Pons (tissue), 1 donor: ENCODE data around the gene GNPAT.

Experiments used
- DNase-seq: peaks from one replicate; pipeline ENCODE4 v3.0.0-alpha.2; 2016; ENCODE audit warnings: low spot score

Gene GNPAT

DNA sequence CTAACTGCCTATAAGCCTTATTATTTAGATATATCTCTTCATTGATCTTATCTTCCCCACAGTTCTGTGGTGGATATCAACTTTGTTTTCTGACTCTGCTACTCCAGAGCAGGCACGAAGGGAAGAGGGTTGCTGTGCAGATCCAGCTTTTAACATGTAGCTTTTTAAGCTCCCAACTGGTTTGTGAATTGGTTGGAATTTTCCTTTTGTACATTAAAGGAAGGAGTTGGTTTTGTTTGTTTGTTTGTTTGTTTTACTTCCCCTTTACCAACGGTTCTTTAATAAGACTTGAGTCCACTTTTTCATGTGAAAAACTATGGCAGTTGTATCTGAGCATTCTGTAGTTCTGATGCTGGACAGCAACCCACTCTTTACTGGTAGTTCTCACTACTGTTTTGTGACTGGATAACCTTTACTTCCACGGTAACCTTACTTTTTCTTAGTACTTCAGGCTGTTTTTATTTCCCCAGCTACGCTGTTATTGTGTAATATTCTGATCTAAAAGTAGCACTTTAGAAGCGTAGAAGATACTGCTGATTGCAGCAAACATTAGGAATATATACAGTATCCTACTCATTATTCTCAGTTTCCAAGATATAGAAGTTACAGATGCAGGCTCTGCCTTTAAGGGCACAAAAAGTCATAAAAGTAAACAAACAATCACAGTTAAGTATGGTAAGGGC lies 1.6 kb downstream of the GNPAT start:
- DNase-seq: no peak

DNA sequence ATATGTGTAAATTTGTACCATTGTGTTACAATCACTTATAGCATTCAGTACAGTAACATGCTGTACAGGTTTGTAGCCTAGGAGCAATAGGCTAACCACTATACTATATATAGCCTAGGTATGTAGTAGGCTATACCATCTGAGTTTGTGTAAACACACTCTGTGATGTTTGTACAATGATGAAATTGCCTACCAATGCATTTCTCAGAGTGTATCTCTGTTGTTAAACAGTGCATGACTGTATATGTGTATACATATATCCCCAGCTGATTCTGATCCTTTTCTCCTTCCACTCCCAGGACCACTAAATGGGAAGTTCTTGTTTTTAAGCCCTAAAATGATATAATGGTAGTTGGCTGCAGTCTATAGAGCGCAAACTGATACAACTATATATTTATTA lies 7.8 kb downstream of the GNPAT start:
- no peak for DNase-seq

DNA sequence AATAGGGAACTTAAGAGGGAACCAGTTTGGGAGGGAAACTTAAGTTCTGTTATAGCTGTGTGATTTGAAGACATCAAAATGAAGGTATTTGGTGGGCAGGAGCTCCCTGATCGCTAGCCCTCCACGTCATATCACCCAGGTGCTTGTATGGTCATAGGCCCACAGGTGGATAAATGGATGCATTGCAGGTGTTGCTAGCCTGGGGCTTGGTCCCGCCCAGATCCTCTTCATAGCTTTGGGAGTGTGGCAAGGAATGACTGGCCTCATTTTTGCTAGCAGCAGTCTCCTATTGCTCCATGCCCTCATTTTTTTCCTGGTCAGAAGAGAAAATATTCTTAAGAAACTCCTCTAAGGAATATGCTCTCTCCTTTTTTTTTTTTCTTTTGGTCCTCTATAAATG lies 11.3 kb downstream of the GNPAT start:
- no peak for DNase-seq

- DNase-seq: no peak
Observed at GRCh38 chr1:231260351-231260750, 19.3 kb downstream of the GNPAT start.

GRCh38 chr1:231264642-231265041 lies 23.6 kb downstream of the GNPAT start:
- DNase-seq: no peak

DNA sequence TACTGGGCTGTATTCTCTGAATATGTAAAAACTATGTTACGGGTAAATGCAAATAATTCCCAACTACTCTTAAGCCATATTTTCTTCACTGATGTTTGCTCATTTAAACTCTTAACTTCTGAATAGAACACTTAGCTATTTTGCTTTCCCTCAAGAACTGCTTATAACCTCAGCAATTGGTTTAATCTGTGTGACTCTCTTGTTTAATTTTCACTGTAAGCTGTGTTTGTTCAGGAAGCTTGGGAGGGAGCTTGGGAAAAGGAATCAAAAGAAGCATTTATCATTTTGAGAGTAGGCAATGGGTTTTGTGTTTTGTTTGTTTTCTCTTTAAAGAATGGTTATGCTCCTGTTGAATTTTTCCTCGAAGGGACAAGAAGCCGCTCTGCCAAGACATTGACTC lies 24.4 kb downstream of the GNPAT start:
- peak; percentile 84 for DNase-seq

- no peak for DNase-seq
Observed at GRCh38 chr1:231266811-231267322, 25.9 kb downstream of the GNPAT start.

DNA sequence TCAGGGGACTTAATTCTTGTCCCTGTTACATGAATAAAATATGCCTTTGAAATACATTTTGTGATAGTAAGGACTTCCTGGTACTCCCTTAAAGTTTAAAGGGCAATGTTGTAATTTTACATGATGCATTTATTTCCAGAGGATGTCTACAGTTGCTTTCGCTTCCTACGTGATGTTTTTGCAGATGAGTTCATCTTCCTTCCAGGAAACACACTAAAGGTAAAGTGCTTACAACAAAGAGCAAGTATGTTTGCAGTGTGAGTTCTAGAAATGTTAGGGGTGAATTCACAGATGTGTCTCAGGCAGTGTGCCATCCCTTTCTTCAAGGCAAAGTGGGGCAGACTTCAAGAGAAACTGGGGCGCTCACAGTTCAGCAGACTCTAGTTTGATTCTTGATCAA lies 31.2 kb downstream of the GNPAT start:
- DNase-seq: no peak

- DNase-seq: no peak
Observed at GRCh38 chr1:231272880-231273279, 31.9 kb downstream of the GNPAT start.

GRCh38 chr1:231274119-231274825 lies 33.3 kb downstream of the GNPAT start:
- DNase-seq: no peak

DNA sequence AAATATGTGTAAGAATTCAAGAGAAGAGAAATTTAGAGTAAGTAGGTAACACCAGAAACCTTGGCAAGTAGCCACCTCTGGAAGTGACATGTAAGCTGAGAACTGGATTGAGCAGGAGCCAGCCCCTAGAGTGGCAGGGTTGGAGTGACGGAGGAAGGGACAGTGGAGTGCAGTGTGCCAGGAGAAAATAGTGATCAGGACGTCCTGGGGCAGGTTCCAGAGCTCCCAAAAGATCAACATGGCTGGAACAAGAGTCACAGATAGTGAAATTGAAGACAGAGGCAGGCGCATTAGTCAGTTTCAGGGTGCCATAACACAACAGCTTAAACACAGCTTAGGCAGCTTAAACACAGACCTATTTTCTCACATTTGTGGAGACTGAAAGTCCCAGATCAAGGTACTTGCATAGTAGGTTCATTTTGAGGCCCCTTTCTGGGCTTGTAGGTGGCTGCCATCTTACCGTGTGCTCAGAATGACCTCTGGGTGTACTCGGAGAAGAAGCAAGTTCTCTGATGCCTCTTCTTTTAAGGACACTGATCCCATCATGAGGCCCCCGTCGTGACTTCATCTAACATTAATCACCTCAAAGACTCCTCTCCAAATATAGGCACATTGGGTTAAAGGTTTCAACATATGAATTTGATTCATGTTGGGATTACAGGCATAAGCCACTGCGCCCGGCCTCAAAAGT lies 37.2 kb downstream of the GNPAT start:
- no peak for DNase-seq

- DNase-seq: no peak
Observed at GRCh38 chr1:231279081-231279480, 38.1 kb downstream of the GNPAT start.

DNA sequence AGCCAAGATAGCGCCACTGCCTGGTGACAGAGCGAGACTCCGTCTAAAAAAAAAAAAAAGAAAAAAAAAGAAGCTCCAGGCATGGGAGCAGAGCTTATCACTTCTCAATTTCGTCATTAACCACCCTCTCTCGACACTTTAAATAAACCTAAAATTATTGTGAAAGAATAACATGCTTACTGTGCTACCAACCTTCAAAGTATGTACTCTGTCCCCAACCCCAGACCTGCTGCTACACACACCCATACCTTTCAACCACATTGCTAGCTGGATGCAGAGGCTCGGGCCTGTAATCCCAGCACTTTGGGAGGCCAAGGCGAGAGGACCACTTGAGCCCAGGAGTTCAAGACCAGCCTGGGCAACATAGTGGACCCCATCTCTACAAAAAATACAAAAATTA lies 38.7 kb downstream of the GNPAT start:
- DNase-seq: no peak

GRCh38 chr1:231284441-231284840 lies 43.4 kb downstream of the GNPAT start:
- DNase-seq: no peak

GRCh38 chr1:231286603-231287002 lies 45.6 kb downstream of the GNPAT start:
- DNase-seq: no peak

- DNase-seq: no peak
Observed at GRCh38 chr1:231295938-231296337, 54.9 kb downstream of the GNPAT start.

GRCh38 chr1:231301990-231302389 lies 61.0 kb downstream of the GNPAT start:
- no peak for DNase-seq

DNA sequence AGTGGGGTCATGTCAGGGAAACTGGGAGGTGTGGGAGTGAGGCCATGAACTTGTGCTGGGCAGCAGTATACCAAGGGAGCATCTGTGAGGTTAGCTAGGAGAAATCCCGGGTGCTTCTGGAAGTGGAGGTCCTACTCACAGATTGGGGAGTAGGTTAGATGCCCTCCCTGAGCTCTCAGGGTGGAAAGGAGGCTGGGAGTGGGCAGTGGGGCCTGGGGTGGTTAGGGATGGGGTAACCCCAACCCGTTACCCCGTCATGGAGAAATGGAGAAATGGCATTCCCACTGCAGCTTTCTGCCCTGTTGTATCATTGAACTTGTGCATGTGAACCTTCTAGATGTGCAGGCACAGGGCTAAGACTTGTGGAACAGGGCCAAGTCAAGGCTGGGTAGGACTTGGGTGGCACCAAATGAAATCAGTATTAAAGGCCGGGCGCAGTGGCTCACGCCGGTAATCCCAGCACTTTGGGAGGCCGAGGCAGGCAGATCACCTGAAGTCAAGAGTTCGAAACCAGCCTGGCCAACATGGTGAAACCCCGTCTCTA lies 69.5 kb downstream of the GNPAT start:
- no peak for DNase-seq

DNA sequence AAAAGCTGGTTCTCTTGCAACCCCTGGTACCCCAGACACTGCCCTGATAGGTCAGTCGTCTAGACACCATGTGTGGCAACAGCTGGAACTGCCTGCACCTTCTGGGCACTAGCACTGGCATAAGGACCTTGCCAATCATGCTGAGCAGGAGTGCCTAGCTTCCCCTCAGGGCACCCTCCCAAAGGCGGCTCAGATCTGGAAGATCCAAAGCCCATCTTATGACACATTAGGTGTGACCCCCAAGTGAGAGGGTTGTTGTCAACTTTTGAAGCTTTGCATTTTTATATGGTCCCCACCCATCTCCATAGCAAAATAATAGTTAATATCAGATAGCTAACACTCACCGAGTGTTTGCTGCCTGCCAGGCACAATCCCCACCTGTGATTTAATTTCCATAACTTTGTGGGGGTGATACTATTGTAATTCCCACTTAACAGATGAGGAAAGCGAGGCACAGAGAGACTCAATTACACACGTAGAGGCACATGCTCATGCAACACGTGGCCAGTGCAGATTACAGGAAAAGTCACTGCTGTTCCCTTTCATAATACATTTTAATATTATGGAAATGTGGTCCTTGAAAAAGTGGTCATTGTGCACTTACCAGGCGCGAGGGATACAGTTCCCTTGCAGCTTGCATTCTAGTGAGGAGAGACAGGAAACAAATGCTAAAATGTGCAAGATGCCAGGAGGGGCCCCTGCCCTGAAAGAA lies 70.9 kb downstream of the GNPAT start:
- DNase-seq: no peak

DNA sequence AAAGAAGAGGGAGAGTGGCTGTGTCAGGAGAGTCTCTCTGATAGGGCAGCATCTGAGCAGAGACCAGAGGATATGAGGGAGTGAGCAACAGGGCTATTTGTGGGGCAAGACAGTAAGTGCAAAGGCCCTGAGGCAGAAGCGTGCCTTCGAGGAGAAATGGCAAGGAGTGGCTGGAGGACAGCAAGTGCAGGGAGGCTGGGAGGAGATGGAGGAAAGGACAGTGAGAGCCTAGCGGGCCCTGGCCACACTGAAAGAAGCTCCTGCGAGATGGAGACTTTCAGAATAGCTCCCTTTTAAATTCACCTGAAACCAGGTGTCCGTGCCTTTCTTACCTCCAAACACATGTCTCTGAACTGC lies 71.4 kb downstream of the GNPAT start:
- DNase-seq: no peak

DNA sequence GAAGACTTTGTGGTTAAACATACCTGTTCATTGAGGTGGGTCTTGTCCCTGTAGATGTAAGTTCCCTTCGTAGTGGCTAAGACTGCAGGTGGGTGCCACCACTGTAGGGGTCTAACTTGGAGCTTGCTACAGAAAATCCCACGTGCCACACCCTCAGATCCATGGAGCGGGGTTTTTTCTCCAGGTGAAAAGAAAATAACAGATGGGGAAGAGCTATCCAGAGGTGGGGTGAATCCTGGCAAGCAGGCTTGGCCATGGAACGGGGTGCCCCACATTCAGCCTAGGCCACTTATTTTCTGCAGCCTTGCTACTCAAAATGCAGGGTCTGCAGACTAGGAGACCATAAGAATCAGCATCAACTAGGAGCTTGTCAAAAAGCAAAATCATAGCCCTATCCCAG lies 72.6 kb downstream of the GNPAT start:
- no peak for DNase-seq

DNA sequence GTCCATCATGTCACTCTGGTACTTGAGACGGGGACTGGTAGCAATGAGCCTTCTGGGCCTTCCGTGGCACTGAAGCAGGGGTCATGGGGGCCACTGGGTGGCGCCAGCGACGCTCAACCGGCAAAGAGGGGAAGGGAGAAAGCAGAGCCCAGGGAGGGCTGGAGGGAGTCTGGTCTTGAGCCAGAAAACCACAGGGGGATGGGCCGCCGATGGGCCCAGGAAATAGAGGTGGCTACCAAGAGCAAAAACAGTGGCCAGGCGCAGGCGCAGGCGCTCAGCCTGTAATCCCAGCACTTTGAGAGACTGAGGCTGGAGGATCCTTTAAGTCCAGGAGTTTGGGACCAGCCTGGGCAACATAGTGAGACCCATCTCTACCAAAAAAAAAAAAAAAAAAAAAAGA lies 74.9 kb downstream of the GNPAT start:
- DNase-seq: no peak
